K562 (cell line): Measurements from ENCODE around the gene OR52A5. TPM values are rescaled to one million over a fixed set of nuclear protein-coding genes. Genes with fewer than 3 reads are reported as not detected.
A peak's percentile ranks its signal among the peaks of the same experiment; 100 is the strongest.

Experiments
- ADNP ChIP-seq: fragments of 200-800 bp; sonication (Bioruptor generic); IDR thresholded peaks from 2 replicates; pipeline ENCODE4 v1.6.1; 2016; ENCODE audit warnings: missing genetic modification characterization, missing compliant biosample characterization
- ARID1B ChIP-seq: fragments of 450-650 bp; IDR thresholded peaks from 2 replicates; pipeline ENCODE4 v1.6.1; 2016; ENCODE audit warnings: antibody characterized with exemption, mild to moderate bottlenecking, inconsistent platforms
- ARID2 ChIP-seq: fragments of 450-650 bp; IDR thresholded peaks from 2 replicates; pipeline ENCODE4 v1.6.1; 2017; ENCODE audit warnings: antibody characterized with exemption, mild to moderate bottlenecking
- ATF1 ChIP-seq, 2 experiments: fragments of 450-650 bp in 1 of 2; IDR thresholded peaks; 2 replicates each; pipeline ENCODE4 v1.6.1; 2016; ENCODE audit warnings: missing compliant biosample characterization in 1 of 2, missing genetic modification characterization in 1 of 2
- BHLHE40 ChIP-seq: IDR thresholded peaks from 2 replicates; pipeline ENCODE4 v1.6.1; 2011; ENCODE audit warnings: low read length, improper control_type of control experiment
- CBFA2T3 ChIP-seq: fragments of 450-650 bp; IDR thresholded peaks from 2 replicates; pipeline ENCODE4 v1.6.1; 2017
- CUX1 ChIP-seq: fragments of 200-800 bp; sonication (Bioruptor generic); IDR thresholded peaks from 2 replicates; pipeline ENCODE4 v1.6.1; 2016; ENCODE audit warnings: missing genetic modification characterization, missing compliant biosample characterization
- E2F5 ChIP-seq: sonication (generic); formaldehyde crosslinking; IDR thresholded peaks from 2 replicates; pipeline ENCODE4 v1.8.0; 2022; ENCODE audit warnings: mild to moderate bottlenecking, missing genetic modification reagents
- HCFC1 ChIP-seq: IDR thresholded peaks from 2 replicates; pipeline ENCODE4 v1.6.1; 2012; ENCODE audit warnings: low read depth, low read length, improper control_type of control experiment
- IRF2 ChIP-seq: sonication (generic); formaldehyde crosslinking; IDR thresholded peaks from 2 replicates; pipeline ENCODE4 v1.8.1; 2022; ENCODE audit warnings: mild to moderate bottlenecking, missing genetic modification reagents
- MTA2 ChIP-seq: fragments of 450-650 bp; IDR thresholded peaks from 2 replicates; pipeline ENCODE4 v1.6.1; 2016; ENCODE audit warnings: low read depth
- PTBP1 ChIP-seq: fragments of 200-400 bp; formaldehyde crosslinking; IDR thresholded peaks from 2 replicates; pipeline ENCODE4 v1.6.1; 2017; ENCODE audit warnings: low read depth, low read length
- RAD21 ChIP-seq, 2 experiments: fragments of 250-450 bp in 1 of 2; fragments of 450-650 bp in 1 of 2; sonication (Bioruptor Pico) in 1 of 2; formaldehyde crosslinking in 1 of 2; IDR thresholded peaks in 1 of 2; conservative IDR thresholded peaks in 1 of 2; 2 replicates each; pipeline versions ENCODE4 v1.4.0 to v1.8.0; 2020 to 2022; ENCODE audit warnings: mild to moderate bottlenecking in 2 of 2, moderate library complexity in 1 of 2
- SAP30 ChIP-seq: fragments of 200-600 bp; sonication (generic); IDR thresholded peaks from 2 replicates; pipeline ENCODE4 v1.6.1; 2012; ENCODE audit warnings: borderline replicate concordance, low read depth, mild to moderate bottlenecking, moderate library complexity, low read length, control low read depth, inconsistent platforms; ENCODE audit not compliant: insufficient read depth, poor library complexity, severe bottlenecking
- TCF3 ChIP-seq: sonication (generic); formaldehyde crosslinking; IDR thresholded peaks from 2 replicates; pipeline ENCODE4 v1.4.0; 2020; ENCODE audit warnings: mild to moderate bottlenecking, missing genetic modification reagents
- YY1 ChIP-seq, 3 experiments: IDR thresholded peaks; 2 replicates each; pipeline ENCODE4 v1.6.1; 2011; ENCODE audit warnings: low read length in 2 of 3, mild to moderate bottlenecking in 2 of 3, moderate library complexity in 2 of 3, borderline replicate concordance in 1 of 3, control low read depth in 1 of 3, low read depth in 1 of 3; ENCODE audit not compliant: insufficient read depth in 3 of 3, insufficient replicate concordance in 2 of 3, control insufficient read depth in 1 of 3, insufficient read length in 1 of 3; ENCODE audit errors: extremely low read depth in 1 of 3
- ZFP1 ChIP-seq: fragments of 450-650 bp; formaldehyde crosslinking; IDR thresholded peaks from 2 replicates; pipeline ENCODE4 v1.4.0; 2020; ENCODE audit warnings: mild to moderate bottlenecking, mixed read lengths
- ZNF232 ChIP-seq: sonication (generic); formaldehyde crosslinking; IDR thresholded peaks from 2 replicates; pipeline ENCODE4 v1.8.0; 2022; ENCODE audit warnings: mild to moderate bottlenecking, missing genetic modification reagents
- ZNF507 ChIP-seq: conservative IDR thresholded peaks from 2 replicates; pipeline ENCODE4 v1.6.1; 2017; ENCODE audit warnings: missing genetic modification characterization, missing compliant biosample characterization
- polyA plus RNA-seq, 8 experiments: library from polyadenylated mRNA; depleted of rRNA in 4 of 8; stranded (reverse) in 5 of 8; unstranded in 3 of 8; fragments of >200 nt; fragmentation: Nextera tagmentation in 2 of 8; fragmentation: Illumina TruSeq in 1 of 8; extraction: Ambion mirVana in 2 of 8; extraction: Trizol in 1 of 8; gene quantifications; 2 replicates each; pipeline versions ENCODE4 v1.2.1 to v1.2.3, GENCODE V29; 2011 to 2014; ENCODE audit warnings: inconsistent platforms in 1 of 8, missing spikeins in 1 of 8
- total RNA-seq, 7 experiments: library from RNA; depleted of rRNA in 6 of 7; stranded (reverse); fragments of >200 nt in 6 of 7; fragmentation: Illumina TruSeq in 2 of 7; extraction: Trizol in 2 of 7; gene quantifications; 2 replicates each; pipeline versions ENCODE4 v1.2.1 to v1.2.3, GENCODE V29; 2011 to 2021; ENCODE audit warnings: low replicate concordance in 1 of 7
- TF ChIP-seq, protein P1 (sequence below), 2 experiments: fragments of 450-650 bp in 1 of 2; sonication (generic) in 1 of 2; formaldehyde crosslinking in 1 of 2; IDR thresholded peaks in 1 of 2; conservative IDR thresholded peaks in 1 of 2; 2 replicates each; pipeline versions ENCODE4 v1.6.1 to v1.8.1; 2016 to 2023; ENCODE audit warnings: mild to moderate bottlenecking in 2 of 2, moderate library complexity in 2 of 2, inconsistent platforms in 1 of 2, missing genetic modification reagents in 1 of 2
- TF ChIP-seq, protein P2 (sequence below): IDR thresholded peaks from 2 replicates; pipeline ENCODE4 v1.6.1; 2011; ENCODE audit not compliant: insufficient read length; ENCODE audit errors: extremely low read depth

The OR52A5 gene
- total and polyA plus RNA-seq, 9 of the 15 experiments (the other 6 are each of a cell fraction or from before 2014, with no cell fraction given) = 0.04 to 1.1 (median 0.94) TPM; not detected in 6

GRCh38 chr11:5171856-5172255 is 33.7 kb upstream of the OR52A5 start (continued):
- TF ChIP-seq ADNP (tag) = peak; percentile 18; the same call in 1 of the 2 replicates
- no peak for TF ChIP-seq PTBP1
- no peak for TF ChIP-seq HCFC1
- TF ChIP-seq ZNF507 = no peak
- peak; percentile 37; the same call in 1 of the 2 replicates for TF ChIP-seq TCF3 (CRISPR knock-in tag)
- TF ChIP-seq ZNF232 (CRISPR knock-in tag) = no peak
- TF ChIP-seq SAP30 = no peak
- no peak for TF ChIP-seq RAD21 (CRISPR knock-in tag; conservative IDR thresholded peaks at IDR 0.05 in 1 of 2, IDR thresholded peaks at IDR 0.05 in 1 of 2)
- peak; percentile 53; the same call in 1 of the 2 replicates for TF ChIP-seq MTA2
- TF ChIP-seq, protein P1, sequence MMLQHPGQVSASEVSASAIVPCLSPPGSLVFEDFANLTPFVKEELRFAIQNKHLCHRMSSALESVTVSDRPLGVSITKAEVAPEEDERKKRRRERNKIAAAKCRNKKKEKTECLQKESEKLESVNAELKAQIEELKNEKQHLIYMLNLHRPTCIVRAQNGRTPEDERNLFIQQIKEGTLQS (IDR thresholded peaks at IDR 0.05) = no peak
- TF ChIP-seq, protein P1 (CRISPR knock-in tag; conservative IDR thresholded peaks at IDR 0.05) = no peak
- TF ChIP-seq BHLHE40 = no peak
- TF ChIP-seq, protein P2, sequence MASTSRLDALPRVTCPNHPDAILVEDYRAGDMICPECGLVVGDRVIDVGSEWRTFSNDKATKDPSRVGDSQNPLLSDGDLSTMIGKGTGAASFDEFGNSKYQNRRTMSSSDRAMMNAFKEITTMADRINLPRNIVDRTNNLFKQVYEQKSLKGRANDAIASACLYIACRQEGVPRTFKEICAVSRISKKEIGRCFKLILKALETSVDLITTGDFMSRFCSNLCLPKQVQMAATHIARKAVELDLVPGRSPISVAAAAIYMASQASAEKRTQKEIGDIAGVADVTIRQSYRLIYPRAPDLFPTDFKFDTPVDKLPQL = no peak
- TF ChIP-seq CBFA2T3 = peak; percentile 75
- no peak for TF ChIP-seq ZFP1 (CRISPR knock-in tag)
- TF ChIP-seq YY1 (IDR thresholded peaks at IDR 0.05; ENCODE audit: borderline replicate concordance in 1 of 3, control insufficient read depth in 1 of 3, extremely low read depth in 1 of 3, insufficient read depth in 3 of 3, insufficient read length in 1 of 3, insufficient replicate concordance in 2 of 3, low read depth in 1 of 3, low read length in 2 of 3) = no peak
- TF ChIP-seq E2F5 (CRISPR knock-in tag) = no peak
- TF ChIP-seq ARID1B = peak; percentile 77
- TF ChIP-seq CUX1 (CRISPR knock-in tag) = no peak
- TF ChIP-seq IRF2 (CRISPR knock-in tag) = no peak
- TF ChIP-seq ATF1 (CRISPR knock-in tag; IDR thresholded peaks at IDR 0.05) = no peak
- TF ChIP-seq ATF1 (tag; IDR thresholded peaks at IDR 0.05) = no peak
- no peak for TF ChIP-seq ARID2
